Osteocyte (in vitro differentiated cells): ENCODE results near the gene UFM1. TPM values are rescaled to one million over a fixed set of nuclear protein-coding genes. Genes with fewer than 3 reads are reported as not detected.

Experiments
- DNase-seq: peaks from one replicate; pipeline ENCODE4 v3.0.0; 2021; ENCODE audit warnings: mixed read lengths; ENCODE audit not compliant: unreplicated experiment; ENCODE audit errors: extremely low spot score
- H3K27ac Mint-ChIP-seq: one replicate; pipeline ENCODE4 v1.8.0; 2021; ENCODE audit warnings: mild to moderate bottlenecking, mixed read lengths; ENCODE audit not compliant: unreplicated experiment
- H3K27me3 Mint-ChIP-seq: one replicate; pipeline ENCODE4 v1.8.0; 2021; ENCODE audit warnings: mixed read lengths; ENCODE audit not compliant: unreplicated experiment
- H3K36me3 Mint-ChIP-seq: one replicate; pipeline ENCODE4 v1.8.0; 2021; ENCODE audit warnings: mixed read lengths; ENCODE audit not compliant: unreplicated experiment
- H3K4me1 Mint-ChIP-seq: one replicate; pipeline ENCODE4 v1.8.0; 2021; ENCODE audit warnings: mixed read lengths; ENCODE audit not compliant: unreplicated experiment
- H3K4me3 Mint-ChIP-seq: one replicate; pipeline ENCODE4 v1.8.0; 2021; ENCODE audit warnings: mild to moderate bottlenecking, moderate library complexity, mixed read lengths; ENCODE audit not compliant: unreplicated experiment
- H3K9me3 Mint-ChIP-seq: one replicate; pipeline ENCODE4 v1.8.0; 2021; ENCODE audit warnings: mixed read lengths; ENCODE audit not compliant: unreplicated experiment
- total RNA-seq: library from RNA; stranded (reverse); gene quantifications from 2 replicates; pipeline ENCODE4 v1.2.1, GENCODE V29; 2021
- TF ChIP-seq, protein P1 (sequence below): fragments of 200-600 bp; sonication (generic); IDR thresholded peaks from 2 replicates; pipeline ENCODE4 v1.5.0; 2021; ENCODE audit warnings: antibody characterized with exemption, mild to moderate bottlenecking, moderate library complexity

The UFM1 gene
- total RNA-seq, 1 donor from 2014 or later = 43.7 TPM

DNA sequence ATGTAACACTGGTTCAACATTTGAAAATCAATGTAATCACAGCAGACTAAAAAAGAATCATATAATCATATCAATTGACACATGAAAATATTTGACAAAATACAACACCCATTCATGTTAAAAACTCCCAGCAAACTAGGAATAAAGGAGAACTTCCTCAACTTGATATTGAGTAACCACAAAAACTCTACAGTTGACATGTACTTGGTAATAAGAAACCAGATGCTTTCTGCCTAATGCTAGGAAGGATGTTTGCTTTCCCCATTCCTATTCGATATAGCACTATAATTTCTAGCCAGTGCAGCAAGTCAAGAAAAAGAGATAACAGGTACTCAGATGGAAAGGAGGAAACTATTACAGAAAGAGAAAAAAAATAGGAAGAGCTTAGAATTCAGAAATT is 26.9 kb downstream of the UFM1 start:
- Mint-ChIP-seq H3K4me3 (no peak overlapping the region), H3K36me3 (no peaks in the 10 kb centered on the region), H3K27ac (no peak overlapping the region), H3K4me1 (no peaks in the 10 kb centered on the region), H3K9me3 (no peaks in the 10 kb centered on the region), H3K27me3 (peaks cover 24% of the 10 kb centered on the region)
- TF ChIP-seq, protein P1, sequence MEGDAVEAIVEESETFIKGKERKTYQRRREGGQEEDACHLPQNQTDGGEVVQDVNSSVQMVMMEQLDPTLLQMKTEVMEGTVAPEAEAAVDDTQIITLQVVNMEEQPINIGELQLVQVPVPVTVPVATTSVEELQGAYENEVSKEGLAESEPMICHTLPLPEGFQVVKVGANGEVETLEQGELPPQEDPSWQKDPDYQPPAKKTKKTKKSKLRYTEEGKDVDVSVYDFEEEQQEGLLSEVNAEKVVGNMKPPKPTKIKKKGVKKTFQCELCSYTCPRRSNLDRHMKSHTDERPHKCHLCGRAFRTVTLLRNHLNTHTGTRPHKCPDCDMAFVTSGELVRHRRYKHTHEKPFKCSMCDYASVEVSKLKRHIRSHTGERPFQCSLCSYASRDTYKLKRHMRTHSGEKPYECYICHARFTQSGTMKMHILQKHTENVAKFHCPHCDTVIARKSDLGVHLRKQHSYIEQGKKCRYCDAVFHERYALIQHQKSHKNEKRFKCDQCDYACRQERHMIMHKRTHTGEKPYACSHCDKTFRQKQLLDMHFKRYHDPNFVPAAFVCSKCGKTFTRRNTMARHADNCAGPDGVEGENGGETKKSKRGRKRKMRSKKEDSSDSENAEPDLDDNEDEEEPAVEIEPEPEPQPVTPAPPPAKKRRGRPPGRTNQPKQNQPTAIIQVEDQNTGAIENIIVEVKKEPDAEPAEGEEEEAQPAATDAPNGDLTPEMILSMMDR = no peak
- DNase-seq = no peak

DNA sequence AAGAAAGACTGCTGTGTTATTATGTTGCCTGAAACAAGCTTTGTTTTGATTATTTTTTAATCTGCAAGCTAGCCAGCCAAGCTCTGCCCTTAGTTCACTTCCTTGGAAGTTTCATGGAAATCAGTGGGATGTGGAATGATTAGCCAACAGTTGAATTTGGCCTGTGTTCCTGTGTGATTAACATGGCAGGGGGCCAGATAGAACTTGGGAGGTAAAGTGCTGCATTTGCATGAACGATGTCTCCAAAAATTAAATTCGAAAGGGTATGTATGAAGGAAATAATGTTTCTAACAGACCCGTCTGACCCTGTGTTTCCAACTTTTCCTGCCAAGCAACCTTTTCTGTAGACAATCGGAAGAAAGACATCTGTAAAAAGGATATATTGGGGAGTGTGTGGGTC is 32.2 kb downstream of the UFM1 start:
- Mint-ChIP-seq H3K4me1 (no peaks in the 10 kb centered on the region), H3K36me3 (no peaks in the 10 kb centered on the region), H3K9me3 (no peaks in the 10 kb centered on the region), H3K4me3 (no peak overlapping the region), H3K27me3 (peaks cover 10% of the 10 kb centered on the region), H3K27ac (no peak overlapping the region)
- TF ChIP-seq, protein P1 = no peak
- no peak for DNase-seq

DNA sequence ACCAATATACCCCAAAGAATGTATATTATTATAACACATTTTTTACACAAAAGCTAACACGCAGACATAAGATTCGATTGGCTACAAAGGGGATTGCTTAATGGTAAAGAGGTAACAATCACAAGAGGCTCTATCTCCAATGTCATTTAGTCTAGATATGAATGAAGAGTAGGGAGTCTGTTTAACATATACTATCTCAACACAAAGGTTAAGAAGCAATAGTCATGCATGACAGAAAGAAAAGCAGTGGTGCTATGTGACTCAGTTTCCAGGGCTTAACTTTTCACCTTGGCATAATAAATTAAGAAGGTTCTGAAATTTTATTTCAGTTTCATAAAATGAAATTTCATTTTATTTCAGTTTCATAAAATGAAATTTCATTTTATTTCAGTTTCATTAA is 33.3 kb downstream of the UFM1 start:
- Mint-ChIP-seq H3K27ac (no peak overlapping the region), H3K4me1 (no peaks in the 10 kb centered on the region), H3K36me3 (no peaks in the 10 kb centered on the region), H3K4me3 (no peak overlapping the region), H3K27me3 (peaks cover 10% of the 10 kb centered on the region), H3K9me3 (no peaks in the 10 kb centered on the region)
- TF ChIP-seq, protein P1 = no peak
- DNase-seq = no peak

DNA sequence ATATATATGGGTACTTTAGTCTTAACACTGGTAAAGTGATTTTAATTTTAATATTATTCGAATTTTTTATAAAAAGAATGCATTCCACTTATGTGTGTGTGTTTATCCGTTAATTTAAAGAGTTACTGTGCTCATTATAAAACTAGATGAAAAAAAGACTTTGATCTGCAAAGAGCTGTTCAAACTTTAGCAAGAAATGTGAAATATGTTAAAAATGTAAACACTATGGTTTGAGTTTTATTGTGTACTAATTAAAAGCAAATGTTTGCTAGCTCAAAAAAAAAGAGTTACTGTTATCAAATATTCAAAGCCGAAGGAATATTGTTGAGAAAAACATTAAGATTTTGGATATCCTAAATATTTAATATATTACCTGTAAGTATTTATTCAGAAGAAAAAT is 34.5 kb downstream of the UFM1 start:
- TF ChIP-seq, protein P1 = no peak
- H3K36me3 Mint-ChIP-seq = no peaks in the 10 kb centered on the region

DNA sequence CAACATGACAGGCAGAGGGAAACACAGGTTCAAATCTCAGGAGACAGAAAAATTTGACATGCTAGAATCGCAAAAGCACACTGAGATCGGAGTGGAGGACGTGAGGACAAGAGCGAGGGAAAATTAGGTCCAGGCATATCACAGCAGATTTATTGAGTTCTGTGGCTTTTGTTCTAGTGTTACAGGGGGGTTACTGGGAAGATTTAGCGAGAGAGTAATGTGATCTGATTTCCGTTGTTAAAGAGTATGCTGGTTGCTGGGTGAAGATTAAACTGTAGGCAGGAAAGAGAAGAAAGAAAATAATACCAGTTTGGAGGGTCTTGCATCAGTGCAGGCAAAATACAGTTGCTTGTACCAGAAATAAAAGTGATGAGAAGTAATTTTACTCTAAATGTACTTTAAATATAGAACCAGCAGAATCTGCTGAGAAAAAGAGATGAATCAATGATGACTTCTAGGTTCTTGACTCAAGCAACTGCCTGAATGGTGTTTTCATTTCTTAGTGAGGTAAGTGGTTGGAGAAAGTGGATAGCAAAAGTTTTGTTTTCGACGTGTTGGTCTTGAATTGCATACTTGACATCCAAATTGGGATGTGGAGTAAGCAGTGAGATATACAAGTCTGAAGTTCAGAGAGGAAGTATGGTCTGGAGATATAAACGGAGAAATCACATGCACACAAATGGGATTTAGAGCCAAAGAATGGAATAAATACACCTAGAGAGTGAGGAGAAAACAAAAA is 35.7 kb downstream of the UFM1 start:
- Mint-ChIP-seq H3K9me3 (no peaks in the 10 kb centered on the region), H3K27ac (no peak overlapping the region), H3K36me3 (no peaks in the 10 kb centered on the region), H3K4me3 (no peak overlapping the region), H3K27me3 (peaks cover 8% of the 10 kb centered on the region), H3K4me1 (no peaks in the 10 kb centered on the region)
- TF ChIP-seq, protein P1 = no peak
- DNase-seq = no peak

More for the DNA sequence above, 34.5 kb downstream of the UFM1 start:
- H3K4me3 Mint-ChIP-seq = no peak overlapping the region
- no peaks in the 10 kb centered on the region for H3K4me1 Mint-ChIP-seq
- no peak for DNase-seq
- H3K9me3 Mint-ChIP-seq = no peaks in the 10 kb centered on the region
- no peak overlapping the region for H3K27ac Mint-ChIP-seq
- H3K27me3 Mint-ChIP-seq = peaks cover 10% of the 10 kb centered on the region
